A673 (cell line): Measurements from ENCODE around the gene XPO6.

Experiments used
- CTCF ChIP-seq: fragments of 300-800, 200-600 bp; sonication (generic); conservative IDR thresholded peaks from 2 replicates; pipeline ENCODE4 v1.5.1; 2017; ENCODE audit warnings: low read depth, mild to moderate bottlenecking, antibody characterized with exemption, low read length, moderate library complexity, mixed read lengths
- EZH2 ChIP-seq: fragments of 200-600 bp; sonication (generic); IDR thresholded peaks from 2 replicates; pipeline ENCODE4 v1.6.1; 2017; ENCODE audit warnings: borderline replicate concordance, low read depth, mild to moderate bottlenecking, mixed read lengths, antibody characterized with exemption, low read length; ENCODE audit not compliant: poor library complexity, severe bottlenecking

GRCh38 chr16:28068976-28069375, 142.8 kb downstream of the XPO6 start:
- TF ChIP-seq EZH2: no peak
- no peak for TF ChIP-seq CTCF
